Measurements from ENCODE around the gene NSRP1. TPM values are rescaled to one million over a fixed set of nuclear protein-coding genes. Genes with fewer than 3 reads are reported as not detected.

The NSRP1 gene
- total and polyA plus RNA-seq, 2 donors (not counting 3 experiments of a cell fraction or from before 2014, with no cell fraction given), result 11.2 to 29.1 TPM

GRCh38 chr17:30230596-30231125 is 114.0 kb downstream of the NSRP1 start:
- Histone ChIP-seq H3K9me1 (replicated peaks; ENCODE audit: control insufficient read depth, extremely low read depth, insufficient read depth, low read length) (no peaks in the 10 kb centered on the region), H3K9me3 (replicated peaks; ENCODE audit: control insufficient read depth, insufficient read depth, low read length) (no peaks in the 10 kb centered on the region), H3K36me3 (ENCODE audit: control insufficient read depth in 2 of 2, extremely low read depth in 1 of 2, insufficient read depth in 2 of 2, low read length in 2 of 2) (no peaks in the 10 kb centered on the region), H3K27me3 (ENCODE audit: control insufficient read depth in 2 of 2, insufficient read depth in 2 of 2, low read length in 2 of 2) (peaks cover 33 to 49% of the 10 kb centered on the region in 2 experiments), H3K79me2 (ENCODE audit: control insufficient read depth, insufficient read depth, low read length) (no peaks in the 10 kb centered on the region), H3K4me3 (replicated peaks in 1 of 3; ENCODE audit: insufficient read depth in 1 of 3, low read depth in 1 of 3, low read length in 3 of 3) (no peak overlapping the region), H3K4me2 (ENCODE audit: insufficient read depth, low read length) (no peak overlapping the region), H2AFZ (ENCODE audit: low read depth, low read length) (no peak overlapping the region), H3K27ac (ENCODE audit: insufficient read depth, low read depth, low read length) (no peak overlapping the region), H4K20me1 (replicated peaks; ENCODE audit: control insufficient read depth, extremely low read depth, insufficient read depth, low read length) (no peaks in the 10 kb centered on the region), H3K9ac (replicated peaks; ENCODE audit: extremely low read depth, insufficient read depth, low read length) (no peak overlapping the region), H3K4me1 (ENCODE audit: control insufficient read depth, extremely low read depth, insufficient read depth, low read length) (no peaks in the 10 kb centered on the region)
- FAIRE-seq (no peak), DNase-seq (ENCODE audit: low read depth, low spot score) (no peak)
- POLR2A ChIA-PET, result no interaction called here
- no peak for TF ChIP-seq GATA2 (IDR thresholded peaks at IDR 0.05; ENCODE audit: insufficient read depth, insufficient read length, low read depth, low read length)
- no peak for TF ChIP-seq MYC (IDR thresholded peaks at IDR 0.05; ENCODE audit: low read depth, low read length)
- TF ChIP-seq EZH2 (IDR thresholded peaks at IDR 0.05; ENCODE audit: borderline replicate concordance, low read depth, low read length, severe bottlenecking), result no peak
- TF ChIP-seq, protein P1, sequence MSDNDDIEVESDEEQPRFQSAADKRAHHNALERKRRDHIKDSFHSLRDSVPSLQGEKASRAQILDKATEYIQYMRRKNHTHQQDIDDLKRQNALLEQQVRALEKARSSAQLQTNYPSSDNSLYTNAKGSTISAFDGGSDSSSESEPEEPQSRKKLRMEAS (IDR thresholded peaks at IDR 0.05; ENCODE audit: insufficient read depth, insufficient read length), result no peak
- no peak for TF ChIP-seq POLR2AphosphoS5 (IDR thresholded peaks at IDR 0.05; ENCODE audit: insufficient read depth, low read depth, low read length)
- TF ChIP-seq POLR2A (IDR thresholded peaks at IDR 0.05; ENCODE audit: low read depth, low read length), result no peak
- TF ChIP-seq JUN (IDR thresholded peaks at IDR 0.05; ENCODE audit: borderline replicate concordance, insufficient read depth, insufficient read length, low read depth), result no peak
- no peak for TF ChIP-seq CTCF (IDR thresholded peaks at IDR 0.05; ENCODE audit: extremely low read depth in 1 of 2, insufficient read depth in 1 of 2, low read depth in 1 of 2, low read length in 2 of 2)
- no peak for TF ChIP-seq FOS (IDR thresholded peaks at IDR 0.05; ENCODE audit: borderline replicate concordance, insufficient read depth, low read length)
- no TSS peak for BruUV-seq (replicated peaks)
- CTCF ChIA-PET, result no interaction called here
- intact Hi-C loops (cut with micrococcal nuclease) (no loop called here), dilution Hi-C loops (cut with MboI; ENCODE audit: extremely low pct_ligation_motif_present, low sequenced_read_pairs) (no loop called here)

All from endothelial cell of umbilical vein (primary cell).